ENCODE results near the gene AKIRIN2.

The AKIRIN2 gene

DNA sequence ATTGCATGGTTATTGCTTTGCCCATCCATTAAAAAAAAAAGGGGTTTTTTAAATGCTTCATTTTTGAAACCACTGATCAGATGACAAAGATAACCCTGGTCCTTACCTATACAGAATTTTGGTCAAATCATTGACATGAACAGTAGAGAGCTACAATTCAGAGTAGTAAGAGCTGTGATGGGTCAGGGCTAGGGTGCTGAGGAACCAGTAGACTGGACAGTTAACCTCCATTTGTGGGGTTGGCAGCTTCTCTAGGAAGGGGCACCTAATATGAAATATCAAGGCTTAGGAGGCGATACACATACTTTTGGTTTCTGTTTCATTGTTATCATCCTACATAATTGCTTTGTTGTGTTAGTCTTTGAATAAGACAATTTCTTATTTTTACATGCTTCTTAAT lies 57.0 kb downstream of the AKIRIN2 start:
- Histone ChIP-seq H3K27me3 (ENCODE audit: control insufficient read depth, insufficient read depth, low read length) (no peaks in the 10 kb centered on the region), H3K4me3 (ENCODE audit: low read depth, low read length) (no peak overlapping the region), H3K27ac (ENCODE audit: low read depth, low read length) (no peak overlapping the region), H3K9ac (ENCODE audit: low read length) (no peak overlapping the region), H3K9me3 (ENCODE audit: control insufficient read depth, insufficient read depth, low read depth, low read length) (no peaks in the 10 kb centered on the region), H3K4me1 (ENCODE audit: control insufficient read depth, insufficient read depth, low read length) (no peaks in the 10 kb centered on the region; the same call in 1 of the 2 replicates), H3K36me3 (ENCODE audit: control insufficient read depth, insufficient read depth, low read length) (peaks cover 18% of the 10 kb centered on the region)

- Histone ChIP-seq H3K9ac (ENCODE audit: low read length) (no peak overlapping the region), H3K27ac (ENCODE audit: low read depth, low read length) (no peak overlapping the region), H3K36me3 (ENCODE audit: control insufficient read depth, insufficient read depth, low read length) (peaks cover 35% of the 10 kb centered on the region), H3K9me3 (ENCODE audit: control insufficient read depth, insufficient read depth, low read depth, low read length) (no peaks in the 10 kb centered on the region), H3K27me3 (ENCODE audit: control insufficient read depth, insufficient read depth, low read length) (no peaks in the 10 kb centered on the region), H3K4me1 (ENCODE audit: control insufficient read depth, insufficient read depth, low read length) (no peaks in the 10 kb centered on the region; the same call in 1 of the 2 replicates), H3K4me3 (ENCODE audit: low read depth, low read length) (no peak overlapping the region)
Observed at GRCh38 chr6:87641065-87641692, 60.9 kb downstream of the AKIRIN2 start.

DNA sequence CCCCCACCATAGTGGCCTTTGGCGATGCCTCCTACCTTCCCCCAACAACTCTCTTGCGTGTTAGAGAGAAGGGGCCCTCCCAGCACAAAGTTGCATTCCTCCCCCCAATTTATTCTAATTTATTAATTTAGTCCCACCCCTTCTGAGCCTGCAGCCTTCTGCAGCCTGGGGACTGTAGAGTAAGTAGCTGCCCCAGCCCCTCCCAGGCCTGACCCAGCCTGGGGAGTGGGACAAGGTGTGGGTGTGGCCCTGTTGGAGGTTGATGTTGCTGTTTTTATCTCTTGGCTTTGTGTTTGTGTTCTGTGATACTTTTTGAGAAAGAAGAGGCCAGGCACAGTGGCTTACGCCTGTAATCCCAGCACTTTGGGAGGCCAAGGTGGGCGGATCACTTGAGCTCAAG lies 62.7 kb downstream of the AKIRIN2 start:
- H3K27ac ChIP-seq (ENCODE audit: low read depth, low read length) = no peak overlapping the region
- no peaks in the 10 kb centered on the region for H3K9me3 ChIP-seq (ENCODE audit: control insufficient read depth, insufficient read depth, low read depth, low read length)
- H3K36me3 ChIP-seq (ENCODE audit: control insufficient read depth, insufficient read depth, low read length) = peaks cover 45% of the 10 kb centered on the region
- H3K27me3 ChIP-seq (ENCODE audit: control insufficient read depth, insufficient read depth, low read length) = no peaks in the 10 kb centered on the region
- no peaks in the 10 kb centered on the region; the same call in 1 of the 2 replicates for H3K4me1 ChIP-seq (ENCODE audit: control insufficient read depth, insufficient read depth, low read length)
- no peak overlapping the region for H3K4me3 ChIP-seq (ENCODE audit: low read depth, low read length)
- no peak overlapping the region for H3K9ac ChIP-seq (ENCODE audit: low read length)

GRCh38 chr6:87637106-87637505 lies 64.9 kb downstream of the AKIRIN2 start:
- H3K4me1 ChIP-seq (ENCODE audit: control insufficient read depth, insufficient read depth, low read length) = no peaks in the 10 kb centered on the region
- H3K27me3 ChIP-seq (ENCODE audit: control insufficient read depth, insufficient read depth, low read length) = no peaks in the 10 kb centered on the region
- no peak overlapping the region for H3K27ac ChIP-seq (ENCODE audit: low read depth, low read length)
- H3K36me3 ChIP-seq (ENCODE audit: control insufficient read depth, insufficient read depth, low read length) = peaks cover 63% of the 10 kb centered on the region
- H3K9me3 ChIP-seq (ENCODE audit: control insufficient read depth, insufficient read depth, low read depth, low read length) = no peaks in the 10 kb centered on the region
- H3K9ac ChIP-seq (ENCODE audit: low read length) = no peak overlapping the region
- H3K4me3 ChIP-seq (ENCODE audit: low read depth, low read length) = no peak overlapping the region

GRCh38 chr6:87636315-87636714 lies 65.7 kb downstream of the AKIRIN2 start:
- H3K27me3 ChIP-seq (ENCODE audit: control insufficient read depth, insufficient read depth, low read length) = no peaks in the 10 kb centered on the region
- no peaks in the 10 kb centered on the region for H3K9me3 ChIP-seq (ENCODE audit: control insufficient read depth, insufficient read depth, low read depth, low read length)
- H3K9ac ChIP-seq (ENCODE audit: low read length) = no peak overlapping the region
- no peak overlapping the region for H3K27ac ChIP-seq (ENCODE audit: low read depth, low read length)
- no peaks in the 10 kb centered on the region for H3K4me1 ChIP-seq (ENCODE audit: control insufficient read depth, insufficient read depth, low read length)
- H3K36me3 ChIP-seq (ENCODE audit: control insufficient read depth, insufficient read depth, low read length) = peaks cover 59% of the 10 kb centered on the region
- H3K4me3 ChIP-seq (ENCODE audit: low read depth, low read length) = no peak overlapping the region

- H3K9ac ChIP-seq (ENCODE audit: low read length) = no peak overlapping the region
- no peaks in the 10 kb centered on the region for H3K9me3 ChIP-seq (ENCODE audit: control insufficient read depth, insufficient read depth, low read depth, low read length)
- H3K4me1 ChIP-seq (ENCODE audit: control insufficient read depth, insufficient read depth, low read length) = no peaks in the 10 kb centered on the region
- H3K36me3 ChIP-seq (ENCODE audit: control insufficient read depth, insufficient read depth, low read length) = peaks cover 65% of the 10 kb centered on the region
- no peaks in the 10 kb centered on the region for H3K27me3 ChIP-seq (ENCODE audit: control insufficient read depth, insufficient read depth, low read length)
- no peak overlapping the region for H3K27ac ChIP-seq (ENCODE audit: low read depth, low read length)
- H3K4me3 ChIP-seq (ENCODE audit: low read depth, low read length) = no peak overlapping the region
Observed at GRCh38 chr6:87633851-87634250, 68.2 kb downstream of the AKIRIN2 start.

- Histone ChIP-seq H3K9ac (ENCODE audit: low read length) (no peak overlapping the region), H3K9me3 (ENCODE audit: control insufficient read depth, insufficient read depth, low read depth, low read length) (no peaks in the 10 kb centered on the region), H3K4me3 (ENCODE audit: low read depth, low read length) (no peak overlapping the region), H3K27ac (ENCODE audit: low read depth, low read length) (no peak overlapping the region), H3K27me3 (ENCODE audit: control insufficient read depth, insufficient read depth, low read length) (no peaks in the 10 kb centered on the region), H3K36me3 (ENCODE audit: control insufficient read depth, insufficient read depth, low read length) (peaks cover 54% of the 10 kb centered on the region), H3K4me1 (ENCODE audit: control insufficient read depth, insufficient read depth, low read length) (no peaks in the 10 kb centered on the region)
Observed at GRCh38 chr6:87630746-87631145, 71.3 kb downstream of the AKIRIN2 start.

GRCh38 chr6:87628881-87629280 lies 73.2 kb downstream of the AKIRIN2 start:
- Histone ChIP-seq H3K9me3 (ENCODE audit: control insufficient read depth, insufficient read depth, low read depth, low read length) (no peaks in the 10 kb centered on the region), H3K4me3 (ENCODE audit: low read depth, low read length) (no peak overlapping the region), H3K27ac (ENCODE audit: low read depth, low read length) (no peak overlapping the region), H3K9ac (ENCODE audit: low read length) (no peak overlapping the region), H3K4me1 (ENCODE audit: control insufficient read depth, insufficient read depth, low read length) (no peaks in the 10 kb centered on the region), H3K36me3 (ENCODE audit: control insufficient read depth, insufficient read depth, low read length) (peaks cover 48% of the 10 kb centered on the region), H3K27me3 (ENCODE audit: control insufficient read depth, insufficient read depth, low read length) (no peaks in the 10 kb centered on the region)

GRCh38 chr6:87628424-87628823 lies 73.6 kb downstream of the AKIRIN2 start:
- Histone ChIP-seq H3K4me1 (ENCODE audit: control insufficient read depth, insufficient read depth, low read length) (no peaks in the 10 kb centered on the region), H3K27ac (ENCODE audit: low read depth, low read length) (no peak overlapping the region), H3K36me3 (ENCODE audit: control insufficient read depth, insufficient read depth, low read length) (peaks cover 46% of the 10 kb centered on the region), H3K9ac (ENCODE audit: low read length) (no peak overlapping the region), H3K4me3 (ENCODE audit: low read depth, low read length) (no peak overlapping the region), H3K9me3 (ENCODE audit: control insufficient read depth, insufficient read depth, low read depth, low read length) (no peaks in the 10 kb centered on the region), H3K27me3 (ENCODE audit: control insufficient read depth, insufficient read depth, low read length) (no peaks in the 10 kb centered on the region)
